SIG-M5 treated with dmso at 0.1 percent for 504 hours (cell line): Measurements from ENCODE around the gene PRKCQ.

Source experiments
- DNase-seq: peaks from one replicate; lab custom pipeline; 2025; ENCODE audit not compliant: unreplicated experiment; lab: John Stamatoyannopoulos, UW

Gene PRKCQ

DNA sequence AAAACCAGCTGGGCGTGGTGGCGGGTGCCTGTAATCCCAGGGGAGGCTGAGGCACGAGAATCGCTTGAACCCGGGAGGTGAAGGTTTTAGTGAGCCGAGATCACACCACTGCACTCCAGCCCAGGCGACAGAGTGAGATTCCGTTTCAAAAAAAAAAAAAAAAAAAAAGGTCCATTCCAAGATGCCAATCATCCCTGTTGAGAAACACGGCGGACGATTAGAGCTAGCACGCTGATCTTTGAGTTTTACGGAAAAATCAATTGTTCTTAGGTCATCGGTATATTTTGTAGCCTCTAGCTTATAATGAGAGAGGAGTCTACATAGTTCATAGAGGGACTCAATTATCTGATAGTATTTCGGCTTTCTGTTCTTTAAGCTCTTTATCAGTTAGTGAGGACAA is 169.2 kb downstream of the PRKCQ start:
- no peak for DNase-seq

DNA sequence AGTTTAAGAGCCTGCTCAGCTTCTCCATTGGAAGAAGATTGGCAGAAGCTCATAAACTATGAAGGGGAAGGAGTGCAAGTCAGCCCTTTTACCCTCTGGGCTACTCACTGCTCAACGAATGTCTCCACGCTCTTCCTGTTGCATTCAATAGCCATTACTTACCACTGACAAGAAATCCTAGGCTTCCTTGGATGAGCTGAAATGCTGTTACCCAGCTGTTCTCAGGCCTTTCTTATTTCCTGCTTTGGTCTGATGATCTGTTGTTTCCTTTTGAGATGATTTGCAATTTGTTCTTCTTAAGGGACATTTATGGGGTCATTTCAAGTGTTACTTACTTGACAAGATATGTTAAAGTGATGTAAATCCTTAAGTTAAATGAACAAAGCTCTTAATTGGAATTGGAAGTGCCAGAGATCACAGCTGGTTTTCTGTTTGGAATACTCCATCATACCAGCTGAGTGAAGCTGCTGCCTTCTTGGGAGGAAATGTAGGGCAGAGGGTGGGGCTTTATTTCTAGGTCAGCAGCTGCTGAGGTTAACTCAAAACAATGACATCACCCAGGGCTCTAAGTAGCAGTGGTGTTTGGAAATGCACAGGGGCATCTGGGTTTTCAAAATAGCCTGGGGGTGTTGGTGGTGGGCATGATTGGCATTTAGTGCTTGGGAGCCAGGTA is 170.0 kb downstream of the PRKCQ start:
- no peak for DNase-seq

GRCh38 chr10:6408799-6409198 is 171.3 kb downstream of the PRKCQ start:
- no peak for DNase-seq

DNA sequence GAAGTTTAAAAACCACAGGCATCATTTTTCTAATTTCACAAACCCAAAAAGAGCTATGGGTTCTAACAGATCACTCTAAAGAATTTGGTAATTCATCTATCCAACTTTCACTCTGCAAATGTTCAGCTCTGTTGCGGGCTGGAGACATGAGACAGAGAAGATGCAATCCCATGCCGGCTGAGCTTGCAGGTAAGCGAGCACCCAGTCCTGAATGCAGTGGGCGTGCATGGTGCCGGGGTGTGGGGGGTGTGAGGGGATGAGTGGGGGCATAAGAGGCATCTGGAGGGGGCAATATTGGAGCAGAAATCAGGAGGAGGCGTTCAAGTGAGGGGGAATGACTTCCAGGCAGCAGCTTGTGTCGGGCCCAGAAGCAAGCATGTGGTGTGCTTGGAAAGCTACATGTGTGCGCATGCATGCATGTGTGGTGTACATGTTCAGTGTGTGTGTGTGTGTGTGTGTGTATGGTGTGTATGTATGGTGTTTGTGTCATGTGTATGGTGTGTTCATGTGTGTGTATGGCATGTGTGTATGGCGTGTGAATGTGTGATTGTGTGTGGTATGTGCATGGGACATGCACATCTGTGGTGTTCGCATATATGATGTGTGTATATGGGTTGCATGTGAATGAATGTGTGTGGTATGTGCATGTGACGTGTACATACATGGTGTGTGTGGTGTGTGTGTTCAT is 172.9 kb downstream of the PRKCQ start:
- DNase-seq: no peak

- peak; percentile 16 for DNase-seq
These were observed 173.6 kb downstream of the PRKCQ start for GRCh38 chr10:6406220-6407033.

DNA sequence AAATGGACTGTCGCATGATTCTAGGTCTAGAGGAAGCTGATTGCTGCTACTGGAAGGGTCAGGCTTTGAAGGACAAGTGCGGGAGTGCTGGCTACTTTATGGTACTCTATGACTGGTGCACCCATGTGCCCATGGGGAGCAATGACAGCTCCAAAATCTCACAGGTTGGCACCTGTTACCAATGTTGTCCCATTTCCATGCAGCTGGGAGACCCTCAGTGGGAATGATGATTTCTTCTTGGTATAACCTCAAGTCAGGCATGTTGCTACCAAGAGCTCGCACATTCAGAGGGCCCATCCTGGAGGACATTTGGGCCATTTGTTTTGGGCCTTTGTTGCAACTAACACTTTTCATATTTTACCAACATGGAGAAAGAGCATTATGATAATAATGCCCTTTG is 174.4 kb downstream of the PRKCQ start:
- no peak for DNase-seq

DNA sequence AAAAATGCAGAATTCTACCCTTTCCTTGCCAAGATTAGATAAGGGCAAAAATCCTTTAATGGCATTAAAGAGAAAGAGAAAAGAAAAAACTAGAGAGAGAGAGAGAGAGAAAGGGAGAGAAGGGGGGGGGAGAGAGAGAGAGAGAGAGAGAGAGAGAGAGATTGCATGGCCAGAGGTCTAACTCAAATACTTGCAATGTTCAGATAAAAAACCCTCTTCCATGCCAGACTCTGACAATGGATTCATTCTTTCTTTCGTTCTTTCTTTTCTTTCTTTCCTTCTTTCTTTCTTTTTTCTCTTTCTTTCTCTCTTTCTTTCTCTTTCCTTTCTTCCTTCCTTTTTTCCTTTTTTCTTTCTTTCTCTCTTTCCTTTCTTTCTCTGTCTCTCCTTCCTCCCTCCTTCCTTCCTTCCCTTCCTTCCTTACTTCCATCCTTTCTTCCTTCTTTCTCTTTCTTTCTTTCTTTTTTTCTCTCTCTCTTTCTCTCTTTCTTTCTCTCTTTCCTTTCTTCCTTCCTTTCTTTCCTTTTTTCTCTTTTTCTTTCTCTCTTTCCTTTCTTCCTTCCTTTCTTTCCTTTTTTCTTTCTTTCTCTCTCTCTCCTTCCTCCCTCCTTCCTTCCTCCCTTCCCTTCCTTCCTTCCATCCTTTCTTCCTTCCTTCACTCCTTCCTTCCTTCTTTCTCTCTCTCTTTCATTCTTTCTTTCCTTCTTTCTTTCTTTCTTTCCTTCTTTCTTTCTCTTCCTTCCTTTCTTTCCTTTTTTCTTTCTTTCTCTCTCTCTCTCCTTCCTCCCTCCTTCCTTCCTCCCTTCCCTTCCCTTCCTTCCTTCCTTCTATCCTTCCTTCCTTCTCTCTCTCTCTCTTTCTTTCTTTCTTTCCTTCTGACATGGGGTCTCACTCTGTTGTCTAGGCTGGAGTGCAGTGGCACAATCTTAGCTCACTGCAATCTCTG is 175.7 kb downstream of the PRKCQ start:
- no peak for DNase-seq

GRCh38 chr10:6402960-6403359 is 177.1 kb downstream of the PRKCQ start:
- DNase-seq: no peak

DNA sequence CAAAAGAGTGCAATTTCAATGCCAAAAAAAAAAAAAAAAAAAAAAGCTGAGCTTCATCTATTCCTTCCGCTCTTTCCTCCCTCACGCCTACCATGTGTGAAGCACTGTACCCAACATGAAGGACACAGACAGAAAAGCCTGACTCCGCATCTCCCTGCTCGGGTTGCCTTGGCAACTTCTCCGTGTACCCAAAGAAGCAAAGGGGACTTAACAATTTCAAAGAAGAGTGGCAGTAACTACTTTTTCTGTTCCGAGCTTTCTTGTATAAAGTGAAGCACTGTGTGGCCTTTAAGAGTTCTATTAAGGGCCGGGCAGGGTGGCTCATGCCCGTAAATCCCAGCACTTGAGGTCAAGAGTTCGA is 177.7 kb downstream of the PRKCQ start:
- no peak for DNase-seq

GRCh38 chr10:6401558-6402348 is 178.3 kb downstream of the PRKCQ start:
- peak; percentile 79 for DNase-seq

- DNase-seq: no peak
These were observed 179.1 kb downstream of the PRKCQ start for GRCh38 chr10:6400821-6401465.

DNA sequence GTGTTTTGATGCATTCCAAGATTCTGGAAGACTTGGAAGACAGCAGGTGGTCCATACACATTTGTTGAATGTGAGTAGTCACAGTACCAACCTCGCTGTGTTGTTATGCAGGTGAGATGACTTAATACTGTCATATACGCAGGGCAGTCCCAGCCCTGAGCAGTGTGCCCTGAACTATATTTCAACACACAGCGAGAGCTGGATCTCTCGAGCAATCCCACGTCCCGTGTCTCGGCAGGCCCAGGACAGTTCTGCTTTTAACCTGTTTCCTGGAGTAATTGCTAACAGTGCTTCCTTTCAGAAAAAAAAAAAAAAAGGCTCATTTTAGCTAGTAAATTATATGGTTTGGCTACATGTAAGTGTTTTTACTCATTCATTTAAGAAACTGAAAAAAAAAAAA is 179.7 kb downstream of the PRKCQ start:
- DNase-seq: no peak

- no peak for DNase-seq
These were observed 180.2 kb downstream of the PRKCQ start for GRCh38 chr10:6399879-6400278.

DNA sequence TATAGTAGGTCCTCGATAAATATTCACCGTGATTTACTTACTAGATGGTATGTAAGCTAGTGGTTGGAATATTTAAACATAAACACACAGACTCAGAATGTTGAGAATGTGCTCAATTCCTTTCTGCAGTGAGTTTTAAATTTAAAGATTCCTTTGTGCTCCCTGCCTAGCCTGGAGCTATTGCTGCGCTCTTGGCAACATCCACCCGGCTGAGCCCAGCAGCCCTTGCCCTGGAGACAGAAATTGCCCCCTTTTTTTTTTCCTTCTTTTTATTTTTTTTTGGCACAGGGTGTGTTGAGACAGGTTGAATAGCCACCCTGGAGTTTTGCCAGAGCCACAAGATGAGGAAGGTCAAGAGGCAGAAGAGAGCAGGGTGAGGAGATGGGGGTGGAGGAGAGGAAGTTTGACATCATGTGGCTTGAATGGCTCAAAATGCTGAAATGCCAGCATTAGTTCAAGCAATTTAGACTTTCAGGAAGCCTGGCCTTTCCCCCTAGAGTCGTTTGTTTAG is 180.8 kb downstream of the PRKCQ start:
- DNase-seq: no peak

- peak; percentile 69 for DNase-seq
These were observed 181.7 kb downstream of the PRKCQ start for GRCh38 chr10:6398399-6398798.

- DNase-seq: peak; percentile 94
These were observed 183.4 kb downstream of the PRKCQ start for GRCh38 chr10:6396652-6397051.

DNA sequence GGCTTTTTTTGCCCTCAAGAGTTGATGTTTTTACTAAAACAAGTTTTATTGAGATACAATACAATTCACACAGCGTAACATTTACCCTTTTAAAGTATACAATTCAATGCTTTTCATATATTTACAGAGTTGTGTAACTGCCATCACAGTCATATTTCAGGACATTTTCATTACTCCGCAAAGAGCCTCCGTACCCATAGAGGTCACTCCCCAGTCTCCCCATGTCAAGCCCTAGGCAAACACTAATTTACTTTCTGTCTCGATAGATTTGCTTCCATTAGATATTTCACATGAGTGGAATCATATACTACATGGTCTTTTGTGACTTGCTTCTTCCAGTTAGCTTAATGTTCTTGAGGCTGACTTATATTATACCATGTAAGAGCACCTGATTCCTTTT is 183.8 kb downstream of the PRKCQ start:
- DNase-seq: no peak

GRCh38 chr10:6395606-6396005 is 184.5 kb downstream of the PRKCQ start:
- no peak for DNase-seq

GRCh38 chr10:6394084-6394483 is 186.0 kb downstream of the PRKCQ start:
- DNase-seq: no peak
